Right atrium auricular region (tissue), 2 donors: ENCODE results near the gene ALOX12B. TPM values are rescaled to one million over a fixed set of nuclear protein-coding genes. Genes with fewer than 3 reads are reported as not detected.

Experiments
- DNase-seq: peaks from one replicate; pipeline ENCODE4 v3.0.0-alpha.2; 2019; ENCODE audit warnings: low spot score
- H3K27ac ChIP-seq, 2 donors: fragments of 200-600 bp; sonication (generic); 1 replicate in 1 of 2; 2 replicates in 1 of 2; pipeline ENCODE4 v1.5.1; 2016 to 2019
- H3K27me3 ChIP-seq, 2 donors: fragments of 200-600 bp; sonication (generic); one replicate each; pipeline versions ENCODE4 v1.5.1 to v1.6.0; 2017 to 2019
- H3K36me3 ChIP-seq: fragments of 200-600 bp; sonication (generic); one replicate; pipeline ENCODE4 v1.5.1; 2016
- H3K4me1 ChIP-seq, 2 donors: fragments of 200-600 bp; sonication (generic); one replicate each; pipeline versions ENCODE4 v1.5.1 to v1.6.0; 2017 to 2019
- H3K4me3 ChIP-seq, 2 donors: fragments of 200-600 bp; sonication (generic); 1 replicate in 1 of 2; 2 replicates in 1 of 2; pipeline ENCODE4 v1.5.1; 2017 to 2019; ENCODE audit warnings: mild to moderate bottlenecking in 1 of 2, moderate library complexity in 1 of 2
- H3K9me3 ChIP-seq, 2 donors: fragments of 200-600 bp; sonication (generic); one replicate each; pipeline ENCODE4 v1.5.1; 2019
- CTCF ChIP-seq, 2 donors: fragments of 200-600 bp; sonication (generic); IDR thresholded peaks; one replicate each; pipeline ENCODE4 v1.5.1; 2019; ENCODE audit warnings: antibody characterized with exemption in 2 of 2
- total RNA-seq, 2 donors: library from RNA; depleted of rRNA; stranded (reverse); fragments of >200 nt; gene quantifications; one replicate each; pipeline ENCODE4 v1.1.0, GENCODE V29; 2016

The ALOX12B gene
- total RNA-seq, 2 donors from 2014 or later: 0.43 TPM; not detected in 1

GRCh38 chr17:8067806-8068205 is 19.7 kb downstream of the ALOX12B start:
- Histone ChIP-seq H3K9me3 (no peaks in the 10 kb centered on the region), H3K36me3 (no peaks in the 10 kb centered on the region), H3K4me3 (no peak overlapping the region), H3K27me3 (peaks cover 9 to 13% of the 10 kb centered on the region in 2 donors), H3K27ac (no peak overlapping the region), H3K4me1 (peaks cover 0 to 13% of the 10 kb centered on the region in 2 donors)
- no peak for DNase-seq
- TF ChIP-seq CTCF (IDR thresholded peaks at IDR 0.05): no peak

GRCh38 chr17:8066841-8067775 is 20.4 kb downstream of the ALOX12B start:
- Histone ChIP-seq H3K4me3 (no peak overlapping the region), H3K36me3 (no peaks in the 10 kb centered on the region), H3K27me3 (peaks cover 11 to 16% of the 10 kb centered on the region in 2 donors), H3K27ac (no peak overlapping the region), H3K9me3 (no peaks in the 10 kb centered on the region), H3K4me1 (peaks cover 0 to 14% of the 10 kb centered on the region in 2 donors)
- no peak for TF ChIP-seq CTCF (IDR thresholded peaks at IDR 0.05)
- no peak for DNase-seq

- peaks cover 12 to 24% of the 10 kb centered on the region in 2 donors for H3K27me3 ChIP-seq
- peaks cover 0 to 14% of the 10 kb centered on the region in 2 donors for H3K4me1 ChIP-seq
- TF ChIP-seq CTCF (IDR thresholded peaks at IDR 0.05): no peak
- no peak for DNase-seq
- no peak overlapping the region for H3K27ac ChIP-seq
- no peaks in the 10 kb centered on the region for H3K9me3 ChIP-seq
- H3K4me3 ChIP-seq: no peak overlapping the region
- no peaks in the 10 kb centered on the region for H3K36me3 ChIP-seq
Observed at GRCh38 chr17:8064561-8065019, 22.9 kb downstream of the ALOX12B start.

- TF ChIP-seq CTCF (IDR thresholded peaks at IDR 0.05): no peak
- Histone ChIP-seq H3K36me3 (no peaks in the 10 kb centered on the region), H3K4me3 (no peak overlapping the region), H3K9me3 (no peaks in the 10 kb centered on the region), H3K27ac (no peak overlapping the region), H3K27me3 (peaks cover 18 to 24% of the 10 kb centered on the region in 2 donors), H3K4me1 (peaks cover 0 to 14% of the 10 kb centered on the region in 2 donors)
- no peak for DNase-seq
Observed at GRCh38 chr17:8063761-8064534, 23.6 kb downstream of the ALOX12B start.

- no peak for DNase-seq
- Histone ChIP-seq H3K4me1 (peaks cover 0 to 14% of the 10 kb centered on the region in 2 donors), H3K9me3 (no peaks in the 10 kb centered on the region), H3K27ac (no peak overlapping the region), H3K36me3 (no peaks in the 10 kb centered on the region), H3K27me3 (peaks cover 20 to 24% of the 10 kb centered on the region in 2 donors), H3K4me3 (no peak overlapping the region)
- no peak for TF ChIP-seq CTCF (IDR thresholded peaks at IDR 0.05)
Observed at GRCh38 chr17:8062807-8063483, 24.6 kb downstream of the ALOX12B start.
